Dermis lymphatic vessel endothelial cell (primary cell): ENCODE measurements around the gene YBX2. TPM values are rescaled to one million over a fixed set of nuclear protein-coding genes. Genes with fewer than 3 reads are reported as not detected.

ENCODE experiments used
- total RNA-seq: library from RNA; depleted of rRNA; stranded (reverse); fragments of >200 nt; gene quantifications from 2 replicates; pipeline ENCODE4 v1.2.1, GENCODE V29; 2014

Gene YBX2
- total RNA-seq, 1 donor from 2014 or later, result 0.33 TPM

Other genes starting within 250 kb of the YBX2 start
- gene CLEC10A, start 214.4 kb downstream of the YBX2 start, total RNA-seq, result 3.1 TPM in 2 replicates
- not detected in 2 replicates for gene ASGR2, start 179.8 kb downstream of the YBX2 start, total RNA-seq
- gene ASGR1, start 115.3 kb downstream of the YBX2 start, total RNA-seq, result 26.4 and 28.8 TPM in 2 replicates
- gene DLG4, start 74.8 kb downstream of the YBX2 start, total RNA-seq, result 7.0 and 7.2 TPM in 2 replicates
- gene ACADVL, start 74.7 kb downstream of the YBX2 start, total RNA-seq, result 194 and 227 TPM in 2 replicates
- 28.4 and 28.5 TPM in 2 replicates for gene DVL2, start 60.1 kb downstream of the YBX2 start, total RNA-seq
- gene PHF23, start 55.2 kb downstream of the YBX2 start, total RNA-seq, result 38.6 and 39.7 TPM in 2 replicates
- gene GABARAP, start 52.2 kb downstream of the YBX2 start, total RNA-seq, result 131 and 147 TPM in 2 replicates
- 23.2 and 25.1 TPM in 2 replicates for gene CTDNEP1, start 42.9 kb downstream of the YBX2 start, total RNA-seq
- 31.9 and 36.9 TPM in 2 replicates for gene ELP5, start 42.4 kb downstream of the YBX2 start, total RNA-seq
- 0.76 and 1.5 TPM in 2 replicates for gene CLDN7, start 32.2 kb downstream of the YBX2 start, total RNA-seq
- gene SLC2A4, start 12.9 kb downstream of the YBX2 start, total RNA-seq, result 0.69 and 1.6 TPM in 2 replicates
- 422 and 483 TPM in 2 replicates for gene EIF5A, start 13.0 kb upstream of the YBX2 start, total RNA-seq
- 25.7 and 28.0 TPM in 2 replicates for gene GPS2, start 20.7 kb upstream of the YBX2 start, total RNA-seq
- gene NEURL4, start 34.7 kb upstream of the YBX2 start, total RNA-seq, result 9.8 and 13.7 TPM in 2 replicates
- 0.43 TPM in 1 of 2 replicates, not detected in the other for gene ACAP1, start 41.9 kb upstream of the YBX2 start, total RNA-seq
- gene KCTD11, start 57.5 kb upstream of the YBX2 start, total RNA-seq, result 2.1 and 2.8 TPM in 2 replicates
- gene TMEM95, start 60.5 kb upstream of the YBX2 start, total RNA-seq, result not detected in 2 replicates
- 1.3 and 2.3 TPM in 2 replicates for gene TNK1, start 86.5 kb upstream of the YBX2 start, total RNA-seq
- 15.1 and 15.6 TPM in 2 replicates for gene PLSCR3, start 99.9 kb upstream of the YBX2 start, total RNA-seq
- 144 and 158 TPM in 2 replicates for gene TMEM256, start 109.5 kb upstream of the YBX2 start, total RNA-seq
- 1.2 and 1.3 TPM in 2 replicates for gene NLGN2, start 113.2 kb upstream of the YBX2 start, total RNA-seq
- not detected in 2 replicates for gene SPEM1, start 125.7 kb upstream of the YBX2 start, total RNA-seq
- gene SPEM2, start 131.0 kb upstream of the YBX2 start, total RNA-seq, result not detected in 2 replicates
- not detected in 2 replicates for gene SPEM3, start 134.2 kb upstream of the YBX2 start, total RNA-seq
- 7.6 and 9.8 TPM in 2 replicates for gene TMEM102, start 140.8 kb upstream of the YBX2 start, total RNA-seq
- 0.17 and 0.22 TPM in 2 replicates for gene FGF11, start 144.9 kb upstream of the YBX2 start, total RNA-seq
- 9.9 and 12.0 TPM in 2 replicates for gene CHRNB1, start 150.4 kb upstream of the YBX2 start, total RNA-seq
- gene ZBTB4, start 185.0 kb upstream of the YBX2 start, total RNA-seq, result 8.9 and 9.1 TPM in 2 replicates
- not detected in 2 replicates for gene SLC35G6, start 186.8 kb upstream of the YBX2 start, total RNA-seq
- gene POLR2A, start 189.7 kb upstream of the YBX2 start, total RNA-seq, result 68.2 and 79.4 TPM in 2 replicates